OCI-LY3 (cell line): ENCODE results near the gene CIAO3.
A peak's percentile ranks its signal among the peaks of the same experiment; 100 is the strongest.

ENCODE experiments used
- H2AFZ ChIP-seq: fragments of 200-600, 300-600 bp; shearing (Covaris generic); 2 replicates; pipeline ENCODE4 v1.6.0; 2014; ENCODE audit warnings: antibody characterized with exemption, low read depth, low read length
- H3K27ac ChIP-seq: fragments of 200-600, 300-600 bp; sonication (generic); 2 replicates; pipeline ENCODE4 v1.5.1; 2014; ENCODE audit warnings: mild to moderate bottlenecking, low read length, moderate library complexity, mixed read lengths
- H3K27me3 ChIP-seq: fragments of 200-600, 300-600 bp; sonication (generic); 2 replicates; pipeline ENCODE4 v1.6.1; 2014; ENCODE audit warnings: low read depth, low read length, mixed read lengths
- H3K36me3 ChIP-seq: fragments of 200-600, 300-600 bp; sonication (generic); replicated peaks from 2 replicates; pipeline ENCODE3; 2014; ENCODE audit warnings: low read depth, low read length, mixed read lengths
- H3K4me1 ChIP-seq: fragments of 300-600, 200-600 bp; sonication (generic); 2 replicates; pipeline ENCODE4 v1.6.1; 2014; ENCODE audit warnings: low read length, mixed read lengths
- H3K4me2 ChIP-seq: fragments of 200-600, 300-600 bp; sonication (generic); 2 replicates; pipeline ENCODE4 v1.6.1; 2014; ENCODE audit warnings: low read length, mixed read lengths
- H3K4me3 ChIP-seq: fragments of 300-600, 200-600 bp; sonication (generic); 2 replicates; pipeline ENCODE4 v1.5.1; 2014; ENCODE audit warnings: antibody characterized with exemption, mild to moderate bottlenecking, low read length, moderate library complexity
- H3K79me2 ChIP-seq: fragments of 300-600, 200-600 bp; shearing (Covaris generic); 2 replicates; pipeline ENCODE4 v1.6.1; 2014; ENCODE audit warnings: mild to moderate bottlenecking, low read length, mixed read lengths
- H3K9ac ChIP-seq: fragments of 300-600, 200-600 bp; shearing (Covaris generic); 2 replicates; pipeline ENCODE4 v1.6.0; 2014; ENCODE audit warnings: mild to moderate bottlenecking, low read length, moderate library complexity
- H3K9me3 ChIP-seq: fragments of 200-600, 300-600 bp; shearing (Covaris generic); 2 replicates; pipeline ENCODE4 v1.6.1; 2014; ENCODE audit warnings: low read length, mixed read lengths; ENCODE audit not compliant: insufficient read depth
- H4K20me1 ChIP-seq: fragments of 200-600, 300-600 bp; sonication (generic); 2 replicates; pipeline ENCODE4 v1.6.1; 2016; ENCODE audit warnings: low read length, mixed read lengths; ENCODE audit not compliant: insufficient read depth
- EZH2phosphoT487 ChIP-seq: fragments of 200-600 bp; shearing (Covaris generic); IDR thresholded peaks from 2 replicates; pipeline ENCODE4 v1.6.1; 2018; ENCODE audit warnings: antibody characterized with exemption, mixed run types, low read depth
- TF ChIP-seq, protein P1 (sequence below): fragments of 200-600, 300-600 bp; sonication (generic); IDR thresholded peaks from 2 replicates; pipeline ENCODE4 v1.5.1; 2014; ENCODE audit warnings: antibody characterized with exemption, low read length, low read depth

Gene CIAO3

DNA sequence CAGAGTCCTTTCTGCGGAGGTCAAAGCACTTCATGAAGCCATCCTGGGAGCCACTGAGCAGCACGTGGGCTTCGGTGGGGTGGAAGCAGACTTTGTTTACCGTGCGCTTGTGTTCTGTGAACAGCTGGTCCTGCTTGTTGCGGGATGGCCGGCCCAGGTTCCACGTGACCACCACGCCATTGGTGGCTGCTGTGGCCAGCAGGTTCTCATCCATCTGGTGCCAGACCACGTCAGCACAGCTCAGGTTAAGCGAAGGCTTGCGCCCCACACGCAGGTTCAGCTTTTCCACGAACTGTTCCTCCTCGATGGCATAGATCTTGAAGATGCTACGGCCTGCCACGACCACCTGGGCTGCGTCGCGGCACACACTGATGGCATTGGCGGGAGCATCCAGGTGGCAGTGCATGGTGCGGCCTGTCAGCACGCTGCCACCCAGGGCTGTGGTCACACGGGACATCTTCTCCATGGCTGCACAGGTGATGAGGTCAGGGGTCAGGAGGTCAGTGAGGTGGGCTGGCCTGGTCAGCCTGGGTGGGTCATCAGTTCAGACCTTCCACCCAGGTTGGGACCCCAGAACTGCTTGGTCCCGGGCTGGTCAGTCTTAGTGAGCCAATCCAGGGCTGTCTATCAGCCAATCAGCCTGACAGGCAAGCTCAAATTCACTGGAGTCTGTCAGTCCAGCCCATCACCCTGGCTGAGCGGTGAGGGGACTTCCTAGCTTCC is 51.5 kb downstream of the CIAO3 start:
- no peak overlapping the region; the same call in 1 of the 2 replicates for H3K27ac ChIP-seq
- H2AFZ ChIP-seq, result no peak overlapping the region
- no peaks in the 10 kb centered on the region for H3K9me3 ChIP-seq
- peaks cover 9% of the 10 kb centered on the region for H3K4me1 ChIP-seq
- TF ChIP-seq, protein P1, sequence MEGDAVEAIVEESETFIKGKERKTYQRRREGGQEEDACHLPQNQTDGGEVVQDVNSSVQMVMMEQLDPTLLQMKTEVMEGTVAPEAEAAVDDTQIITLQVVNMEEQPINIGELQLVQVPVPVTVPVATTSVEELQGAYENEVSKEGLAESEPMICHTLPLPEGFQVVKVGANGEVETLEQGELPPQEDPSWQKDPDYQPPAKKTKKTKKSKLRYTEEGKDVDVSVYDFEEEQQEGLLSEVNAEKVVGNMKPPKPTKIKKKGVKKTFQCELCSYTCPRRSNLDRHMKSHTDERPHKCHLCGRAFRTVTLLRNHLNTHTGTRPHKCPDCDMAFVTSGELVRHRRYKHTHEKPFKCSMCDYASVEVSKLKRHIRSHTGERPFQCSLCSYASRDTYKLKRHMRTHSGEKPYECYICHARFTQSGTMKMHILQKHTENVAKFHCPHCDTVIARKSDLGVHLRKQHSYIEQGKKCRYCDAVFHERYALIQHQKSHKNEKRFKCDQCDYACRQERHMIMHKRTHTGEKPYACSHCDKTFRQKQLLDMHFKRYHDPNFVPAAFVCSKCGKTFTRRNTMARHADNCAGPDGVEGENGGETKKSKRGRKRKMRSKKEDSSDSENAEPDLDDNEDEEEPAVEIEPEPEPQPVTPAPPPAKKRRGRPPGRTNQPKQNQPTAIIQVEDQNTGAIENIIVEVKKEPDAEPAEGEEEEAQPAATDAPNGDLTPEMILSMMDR, result no peak
- TF ChIP-seq EZH2phosphoT487, result no peak
- no peaks in the 10 kb centered on the region for H3K27me3 ChIP-seq
- peak overlapping the region; percentile 93 for H3K4me3 ChIP-seq
- peaks cover 15% of the 10 kb centered on the region for H3K79me2 ChIP-seq
- H4K20me1 ChIP-seq, result no peaks in the 10 kb centered on the region
- peak overlapping the region; percentile 81 for H3K9ac ChIP-seq
- peaks cover 3% of the 10 kb centered on the region for H3K36me3 ChIP-seq
- peak overlapping the region; percentile 84 for H3K4me2 ChIP-seq

DNA sequence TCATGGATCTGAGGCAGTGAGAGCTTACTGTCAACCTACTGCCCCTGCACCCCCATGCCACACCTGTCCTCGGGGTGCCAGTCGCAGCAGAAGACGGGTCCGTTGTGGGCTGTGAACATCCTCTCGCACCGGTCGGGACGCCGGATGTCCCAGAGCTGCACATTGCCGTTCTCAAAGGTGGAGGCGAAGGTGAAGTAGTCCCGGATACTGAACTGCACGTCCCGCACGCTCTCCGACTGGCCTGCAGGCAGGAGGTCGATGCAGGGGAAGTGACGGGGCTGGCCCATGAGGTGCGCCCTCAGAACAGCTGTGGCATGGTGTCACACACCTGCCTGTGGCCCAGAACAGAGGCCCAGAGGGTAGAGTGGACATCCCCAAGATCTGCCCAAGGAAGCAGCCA is 53.3 kb downstream of the CIAO3 start:
- H3K4me2 ChIP-seq, result no peak overlapping the region
- no peak overlapping the region for H3K9ac ChIP-seq
- no peak overlapping the region for H2AFZ ChIP-seq
- peaks cover 30% of the 10 kb centered on the region for H3K79me2 ChIP-seq
- no peaks in the 10 kb centered on the region for H4K20me1 ChIP-seq
- H3K4me1 ChIP-seq, result peaks cover 16% of the 10 kb centered on the region
- no peaks in the 10 kb centered on the region for H3K27me3 ChIP-seq
- no peaks in the 10 kb centered on the region for H3K9me3 ChIP-seq
- H3K27ac ChIP-seq, result no peak overlapping the region
- no peak for TF ChIP-seq EZH2phosphoT487
- TF ChIP-seq, protein P1, result no peak
- H3K4me3 ChIP-seq, result no peak overlapping the region
- peaks cover 9% of the 10 kb centered on the region for H3K36me3 ChIP-seq

DNA sequence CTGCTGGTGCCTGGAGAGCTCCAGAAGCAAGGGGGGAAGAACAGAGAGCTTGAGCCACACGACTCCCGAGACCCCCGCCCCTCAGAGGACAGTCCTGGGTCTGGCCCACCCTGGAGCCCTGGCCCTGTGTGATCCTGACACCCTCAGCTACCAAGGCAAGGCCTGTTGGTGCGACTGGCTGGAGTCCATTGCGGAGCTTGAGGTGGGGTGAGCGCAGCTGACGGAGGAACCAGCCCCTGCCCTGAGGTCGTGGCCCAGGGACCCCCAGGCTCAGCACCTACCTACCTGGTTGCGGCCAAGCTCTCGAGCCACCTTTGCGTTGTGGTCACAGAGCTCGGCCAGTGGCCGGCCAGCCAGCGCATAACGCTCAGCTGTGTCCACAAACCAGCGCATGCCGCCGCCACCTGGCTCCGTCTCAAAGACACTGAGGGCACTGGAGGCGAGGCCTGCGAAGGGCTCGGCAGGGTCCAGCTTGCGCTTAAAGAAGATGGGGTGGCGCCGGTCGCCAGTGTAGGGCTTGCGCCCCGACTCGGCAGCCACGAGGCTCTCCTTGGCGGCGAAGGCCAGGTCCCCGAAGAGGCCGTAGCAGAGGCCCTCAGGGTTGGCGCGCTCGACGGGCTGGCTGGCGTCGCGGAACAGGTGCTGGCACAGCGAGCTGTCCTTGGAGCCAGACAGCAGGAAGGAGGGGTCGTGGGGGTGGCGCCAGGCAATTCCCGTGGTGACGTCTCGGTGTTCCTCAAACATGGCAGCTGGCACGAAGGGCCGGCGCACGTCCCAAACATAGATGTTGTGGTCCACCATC is 54.1 kb downstream of the CIAO3 start:
- H3K36me3 ChIP-seq, result peaks cover 17% of the 10 kb centered on the region
- H3K79me2 ChIP-seq, result peaks cover 38% of the 10 kb centered on the region
- no peak for TF ChIP-seq EZH2phosphoT487
- TF ChIP-seq, protein P1, result no peak
- no peak overlapping the region for H3K9ac ChIP-seq
- no peak overlapping the region for H3K27ac ChIP-seq
- no peaks in the 10 kb centered on the region for H3K9me3 ChIP-seq
- H4K20me1 ChIP-seq, result no peaks in the 10 kb centered on the region
- H2AFZ ChIP-seq, result no peak overlapping the region
- H3K27me3 ChIP-seq, result no peaks in the 10 kb centered on the region
- peaks cover 17% of the 10 kb centered on the region for H3K4me1 ChIP-seq
- no peak overlapping the region for H3K4me2 ChIP-seq
- H3K4me3 ChIP-seq, result no peak overlapping the region

DNA sequence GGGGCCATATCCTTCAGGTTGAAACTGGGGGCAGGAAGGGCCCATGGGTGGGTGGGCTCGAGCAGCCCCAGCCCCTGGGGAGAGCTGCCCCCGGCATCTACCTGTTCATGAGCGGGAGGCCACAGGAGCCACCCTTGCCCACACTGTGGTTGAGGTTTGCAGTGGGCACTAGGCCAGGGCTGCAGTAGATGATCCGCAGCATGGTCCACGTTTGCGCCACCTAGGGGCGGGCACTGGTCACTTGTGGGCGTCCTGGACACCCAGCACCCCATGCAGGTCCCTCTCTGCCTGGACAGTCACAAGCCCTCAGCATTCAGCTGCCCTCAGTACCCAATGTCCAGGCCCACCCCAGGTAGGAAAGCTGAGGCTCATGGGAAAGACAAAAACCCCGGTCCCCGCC is 54.8 kb downstream of the CIAO3 start:
- Histone ChIP-seq H2AFZ (no peak overlapping the region), H3K9ac (no peak overlapping the region), H3K36me3 (peaks cover 24% of the 10 kb centered on the region), H4K20me1 (0 out of 2 replicates have a peak, but pooled peaks cover 4% of the 10 kb centered on the region), H3K27me3 (no peaks in the 10 kb centered on the region), H3K9me3 (no peaks in the 10 kb centered on the region), H3K4me2 (no peak overlapping the region), H3K4me1 (peaks cover 24% of the 10 kb centered on the region), H3K79me2 (peaks cover 45% of the 10 kb centered on the region), H3K4me3 (no peak overlapping the region), H3K27ac (no peak overlapping the region)
- TF ChIP-seq EZH2phosphoT487, result no peak
- TF ChIP-seq, protein P1, result peak; percentile 29
